WI38 (cell line): ENCODE data around the gene KATNB1.

Source experiments
- H3K4me3 ChIP-seq: 2 replicates; pipeline ENCODE4 v1.5.1; 2011; ENCODE audit warnings: low read depth, mild to moderate bottlenecking, control low read depth, low read length
- TF ChIP-seq, protein P1 (sequence below): IDR thresholded peaks from 2 replicates; pipeline ENCODE4 v1.5.1; 2012; ENCODE audit warnings: low read depth, mild to moderate bottlenecking, control low read depth, low read length

Gene KATNB1, protein sequence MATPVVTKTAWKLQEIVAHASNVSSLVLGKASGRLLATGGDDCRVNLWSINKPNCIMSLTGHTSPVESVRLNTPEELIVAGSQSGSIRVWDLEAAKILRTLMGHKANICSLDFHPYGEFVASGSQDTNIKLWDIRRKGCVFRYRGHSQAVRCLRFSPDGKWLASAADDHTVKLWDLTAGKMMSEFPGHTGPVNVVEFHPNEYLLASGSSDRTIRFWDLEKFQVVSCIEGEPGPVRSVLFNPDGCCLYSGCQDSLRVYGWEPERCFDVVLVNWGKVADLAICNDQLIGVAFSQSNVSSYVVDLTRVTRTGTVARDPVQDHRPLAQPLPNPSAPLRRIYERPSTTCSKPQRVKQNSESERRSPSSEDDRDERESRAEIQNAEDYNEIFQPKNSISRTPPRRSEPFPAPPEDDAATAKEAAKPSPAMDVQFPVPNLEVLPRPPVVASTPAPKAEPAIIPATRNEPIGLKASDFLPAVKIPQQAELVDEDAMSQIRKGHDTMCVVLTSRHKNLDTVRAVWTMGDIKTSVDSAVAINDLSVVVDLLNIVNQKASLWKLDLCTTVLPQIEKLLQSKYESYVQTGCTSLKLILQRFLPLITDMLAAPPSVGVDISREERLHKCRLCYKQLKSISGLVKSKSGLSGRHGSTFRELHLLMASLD

DNA sequence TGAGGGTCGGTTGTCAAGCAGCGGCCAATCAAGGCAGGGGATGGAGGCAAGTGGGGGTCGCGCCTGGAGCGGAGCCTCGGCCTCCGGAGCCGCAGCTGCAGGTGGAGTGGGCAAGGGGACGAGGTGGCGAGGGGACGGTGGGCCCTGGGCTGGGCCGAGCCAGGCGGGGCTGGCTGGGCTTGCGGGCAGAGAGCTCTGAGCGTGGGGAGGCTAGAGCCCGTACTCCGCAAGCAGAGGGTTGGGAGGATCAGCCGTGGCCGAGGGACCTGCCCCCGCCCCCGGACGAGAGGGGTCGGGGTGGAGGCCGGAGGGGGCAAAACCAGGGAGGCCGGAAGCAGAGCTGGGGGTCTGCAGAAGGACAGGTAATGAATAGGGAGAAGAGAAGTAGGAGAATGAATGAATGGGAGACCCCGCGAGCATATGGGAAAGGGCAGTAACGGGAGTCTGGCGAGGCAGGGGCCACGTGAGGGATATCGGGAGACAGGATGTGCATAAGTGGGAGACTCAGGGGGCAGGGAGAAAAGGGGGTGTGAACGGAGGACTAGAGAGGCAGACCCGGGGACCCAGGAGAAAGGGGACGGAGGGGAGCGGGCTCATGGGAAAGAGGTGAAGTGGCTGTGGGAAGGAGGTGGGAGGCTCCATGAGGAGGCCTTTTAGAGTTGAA lies at the start of gene KATNB1:
KATNB1 (plus strand) TSS at position 16 of the 664 bp plus-strand sequence. CDS start 1,474 bp downstream, outside the sequence.
- peak within 1 kb of the TSS; percentile 80 for H3K4me3 ChIP-seq

DNA sequence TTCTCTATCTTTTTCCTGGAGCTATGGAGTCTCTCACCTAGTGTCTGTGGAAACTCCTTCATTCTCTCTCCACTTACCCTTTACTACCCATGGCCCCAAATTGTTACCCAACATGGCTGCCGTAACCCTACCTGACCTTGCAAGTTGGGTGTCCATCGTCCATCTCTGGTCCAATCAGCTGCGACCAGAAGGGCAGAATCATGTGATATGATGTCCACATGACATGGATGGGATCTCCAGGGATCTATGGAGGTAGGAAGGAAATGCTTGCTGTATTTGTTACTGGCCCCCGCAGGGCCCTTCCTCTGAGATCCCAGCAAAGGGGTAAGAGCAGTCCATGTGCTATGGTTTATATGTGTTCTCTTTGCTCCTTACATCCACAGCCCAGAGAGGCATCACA lies 49.0 kb upstream of the KATNB1 start:
- TF ChIP-seq, protein P1, sequence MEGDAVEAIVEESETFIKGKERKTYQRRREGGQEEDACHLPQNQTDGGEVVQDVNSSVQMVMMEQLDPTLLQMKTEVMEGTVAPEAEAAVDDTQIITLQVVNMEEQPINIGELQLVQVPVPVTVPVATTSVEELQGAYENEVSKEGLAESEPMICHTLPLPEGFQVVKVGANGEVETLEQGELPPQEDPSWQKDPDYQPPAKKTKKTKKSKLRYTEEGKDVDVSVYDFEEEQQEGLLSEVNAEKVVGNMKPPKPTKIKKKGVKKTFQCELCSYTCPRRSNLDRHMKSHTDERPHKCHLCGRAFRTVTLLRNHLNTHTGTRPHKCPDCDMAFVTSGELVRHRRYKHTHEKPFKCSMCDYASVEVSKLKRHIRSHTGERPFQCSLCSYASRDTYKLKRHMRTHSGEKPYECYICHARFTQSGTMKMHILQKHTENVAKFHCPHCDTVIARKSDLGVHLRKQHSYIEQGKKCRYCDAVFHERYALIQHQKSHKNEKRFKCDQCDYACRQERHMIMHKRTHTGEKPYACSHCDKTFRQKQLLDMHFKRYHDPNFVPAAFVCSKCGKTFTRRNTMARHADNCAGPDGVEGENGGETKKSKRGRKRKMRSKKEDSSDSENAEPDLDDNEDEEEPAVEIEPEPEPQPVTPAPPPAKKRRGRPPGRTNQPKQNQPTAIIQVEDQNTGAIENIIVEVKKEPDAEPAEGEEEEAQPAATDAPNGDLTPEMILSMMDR, result no peak
- H3K4me3 ChIP-seq, result no peak overlapping the region

More for the DNA sequence above, at the start of gene KATNB1:
- TF ChIP-seq, protein P1, result no peak

DNA sequence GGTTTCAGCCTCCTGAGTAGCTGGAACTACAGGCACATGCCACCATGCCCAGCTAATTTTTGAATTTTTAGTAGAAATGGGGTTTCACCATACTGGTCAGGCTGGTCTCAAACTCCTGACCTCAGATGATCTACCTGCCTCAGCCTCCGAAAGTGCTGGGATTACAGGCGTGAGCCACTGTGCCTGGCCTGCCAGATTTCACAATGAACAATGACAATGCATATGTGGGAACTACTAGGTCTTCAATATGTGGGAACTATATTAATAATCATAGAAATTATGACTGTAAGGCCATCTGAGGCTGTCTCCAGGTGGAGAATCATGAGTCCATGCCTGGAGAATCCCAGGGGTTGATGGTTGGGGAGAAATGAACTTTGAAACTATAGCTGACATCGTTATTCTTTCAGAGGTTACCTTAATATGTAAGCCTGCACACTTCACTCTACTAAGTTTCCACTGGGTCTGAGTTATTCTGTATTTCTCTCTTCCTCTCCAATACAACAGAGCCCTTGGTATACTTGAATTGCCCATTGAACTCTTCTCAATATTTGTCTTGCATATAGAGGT lies 48.1 kb upstream of the KATNB1 start:
- H3K4me3 ChIP-seq, result no peak overlapping the region
- TF ChIP-seq, protein P1, result no peak

DNA sequence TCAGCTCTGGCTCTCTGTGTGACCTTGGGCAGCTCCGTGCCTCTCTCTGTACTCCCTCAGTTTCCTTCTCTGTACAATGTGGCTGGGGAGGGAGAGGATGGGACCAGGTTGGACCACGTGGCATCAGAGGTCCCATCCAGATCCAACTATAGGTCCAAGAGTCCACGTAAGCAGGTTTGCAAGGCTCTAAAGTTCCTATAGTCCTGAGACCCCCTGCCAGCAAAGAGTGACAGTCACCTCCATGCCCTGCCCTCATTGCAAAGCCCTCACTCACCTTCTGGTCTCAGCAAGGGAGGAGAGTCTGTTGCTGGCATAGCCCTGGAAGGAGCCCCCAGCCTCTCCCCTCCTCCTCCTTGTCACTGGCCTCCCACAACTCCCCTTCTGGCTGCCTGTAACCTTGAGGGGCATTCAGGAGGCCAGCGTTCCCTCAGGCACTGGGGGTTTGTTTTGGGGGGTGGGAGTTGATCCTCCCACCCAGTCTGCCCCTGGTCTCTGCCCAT lies 47.0 kb upstream of the KATNB1 start:
- TF ChIP-seq, protein P1, result no peak
- no peak overlapping the region for H3K4me3 ChIP-seq

DNA sequence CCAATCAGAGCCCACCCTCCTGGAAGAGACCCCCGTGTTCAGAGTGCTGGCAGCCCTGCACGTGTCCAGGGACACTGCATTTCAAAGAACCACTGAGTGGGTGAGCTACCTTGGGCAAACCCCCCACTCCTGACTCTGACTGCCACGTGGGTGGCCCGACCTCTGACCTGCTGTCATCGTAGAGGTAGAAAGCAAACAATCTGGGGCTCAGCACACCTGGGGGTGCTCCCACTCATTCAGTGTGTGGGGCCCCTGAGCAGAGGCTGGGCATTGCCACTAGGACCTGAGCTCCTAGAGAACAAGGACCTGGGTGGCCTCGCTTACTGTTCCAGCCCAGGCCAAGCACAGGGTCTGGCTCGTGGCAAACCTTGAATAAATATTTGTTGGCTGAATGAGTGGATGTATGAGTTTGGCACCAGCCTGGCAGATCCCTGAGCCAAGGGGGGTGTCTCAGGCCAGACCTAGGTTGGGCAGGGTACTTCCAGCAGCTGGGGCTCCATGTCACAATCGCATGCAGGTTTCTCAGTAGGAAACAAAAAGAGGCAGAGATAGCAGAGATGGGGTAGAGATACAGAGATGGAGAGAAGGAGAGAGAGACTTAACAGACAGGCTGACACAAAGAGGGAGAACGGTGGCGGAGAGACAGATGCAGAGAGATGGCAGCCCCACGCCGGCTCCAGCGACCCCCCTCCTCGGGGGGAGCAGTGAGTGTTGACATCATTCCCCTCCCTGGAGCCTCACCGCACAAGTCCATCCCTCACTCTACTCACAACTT lies 46.4 kb upstream of the KATNB1 start:
- TF ChIP-seq, protein P1, result no peak
- H3K4me3 ChIP-seq, result no peak overlapping the region

DNA sequence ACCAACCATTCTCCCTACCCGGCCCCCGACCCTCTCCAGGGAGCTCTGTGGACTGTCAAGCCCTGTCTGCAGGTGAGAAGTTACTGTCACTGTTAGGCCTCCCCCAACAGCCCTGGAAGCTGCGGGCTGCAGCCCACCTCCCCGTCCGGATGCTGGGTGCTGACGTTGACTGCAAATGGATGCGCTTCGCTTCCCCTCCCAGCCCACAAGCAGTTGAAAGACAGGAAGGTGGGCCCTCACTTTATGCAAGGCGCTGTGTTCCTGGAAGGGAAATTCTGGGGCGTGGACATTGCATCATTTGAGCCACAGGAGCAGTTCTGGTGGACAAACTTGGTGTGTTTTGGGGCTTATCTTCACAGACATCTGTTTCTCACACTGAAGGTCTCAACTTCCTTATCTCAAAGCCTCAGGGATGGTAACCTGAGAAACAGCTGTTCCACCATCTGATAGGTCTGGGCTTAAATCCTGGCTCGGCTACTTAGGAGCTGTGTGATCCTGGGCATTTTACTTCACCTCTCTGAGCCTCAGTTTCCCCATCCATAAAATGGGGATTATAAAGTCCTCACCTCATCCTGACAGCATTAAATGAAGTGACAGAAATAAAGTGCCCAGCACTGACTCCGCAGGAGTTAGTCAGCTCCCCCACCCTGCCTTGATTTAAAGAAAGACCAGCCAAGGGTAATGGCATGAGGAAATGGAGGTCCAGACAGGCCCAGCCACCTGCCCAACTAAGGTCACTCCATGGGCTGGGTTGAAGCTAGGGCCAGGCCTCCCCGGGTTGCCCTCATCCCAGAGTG lies 45.6 kb upstream of the KATNB1 start:
- TF ChIP-seq, protein P1, result no peak
- H3K4me3 ChIP-seq, result no peak overlapping the region
